Fibroblast of lung (primary cell): ENCODE measurements around the gene NLRC3.

Experiments
- CTCF ChIP-seq, 2 donors: IDR thresholded peaks in 1 of 2; conservative IDR thresholded peaks in 1 of 2; 1 replicate in 1 of 2; 2 replicates in 1 of 2; pipeline ENCODE4 v1.5.1; 2011 to 2012; ENCODE audit warnings: low read length in 2 of 2, control low read depth in 1 of 2, inconsistent platforms in 1 of 2, low read depth in 1 of 2, mild to moderate bottlenecking in 1 of 2
- EZH2 ChIP-seq: IDR thresholded peaks from 2 replicates; pipeline ENCODE4 v1.5.1; 2012; ENCODE audit warnings: low read length, control low read depth, mild to moderate bottlenecking; ENCODE audit errors: missing control alignments

GRCh38 chr16:3587547-3588110 is 10.4 kb upstream of the NLRC3 start:
- TF ChIP-seq CTCF (conservative IDR thresholded peaks at IDR 0.05 in 1 of 2, IDR thresholded peaks at IDR 0.05 in 1 of 2; ENCODE audit: low read depth in 1 of 2, low read length in 2 of 2) (no peak), EZH2 (no peak)
